GM19328 (cell line): Measurements from ENCODE around the gene FAM76A.
"Not testable (repeated sequence)": the region's sequence is repeated elsewhere in the genome, so short reads cannot be mapped to it uniquely, and the experiment has no call there.

Experiments used
- ATAC-seq: cut with Tn5 transposase; IDR thresholded peaks from one replicate; pipeline ENCODE4 v1.9.1; 2021; ENCODE audit warnings: mild to moderate bottlenecking, moderate library complexity; ENCODE audit not compliant: unreplicated experiment

Gene FAM76A

GRCh38 chr1:27774654-27775053 lies 48.9 kb downstream of the FAM76A start:
- no peak for ATAC-seq

DNA sequence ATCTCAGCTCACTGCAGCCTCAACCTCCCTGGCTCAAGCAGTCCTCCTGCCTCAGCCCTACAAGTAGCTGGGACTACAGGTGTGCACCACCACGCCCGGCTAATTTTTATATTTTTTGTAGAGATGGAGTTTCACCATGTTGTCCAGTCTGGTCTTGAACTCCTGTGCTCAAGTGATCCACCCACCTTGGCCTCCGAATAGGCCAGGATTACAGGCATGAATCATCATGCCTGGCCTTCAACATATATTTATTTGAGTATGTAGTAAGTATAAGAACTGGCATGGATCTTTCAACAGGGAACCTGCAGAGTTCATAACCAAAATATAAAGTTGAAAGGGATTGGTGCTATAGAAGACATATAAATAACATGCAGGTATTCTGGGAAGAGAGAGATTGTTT lies 49.6 kb downstream of the FAM76A start:
- not testable (repeated sequence) for ATAC-seq

GRCh38 chr1:27776276-27776675 lies 50.5 kb downstream of the FAM76A start:
- not testable (repeated sequence) for ATAC-seq

- no peak for ATAC-seq
Measured at GRCh38 chr1:27778056-27778455, 52.3 kb downstream of the FAM76A start.

GRCh38 chr1:27779122-27779521 lies 53.4 kb downstream of the FAM76A start:
- ATAC-seq, result no peak

DNA sequence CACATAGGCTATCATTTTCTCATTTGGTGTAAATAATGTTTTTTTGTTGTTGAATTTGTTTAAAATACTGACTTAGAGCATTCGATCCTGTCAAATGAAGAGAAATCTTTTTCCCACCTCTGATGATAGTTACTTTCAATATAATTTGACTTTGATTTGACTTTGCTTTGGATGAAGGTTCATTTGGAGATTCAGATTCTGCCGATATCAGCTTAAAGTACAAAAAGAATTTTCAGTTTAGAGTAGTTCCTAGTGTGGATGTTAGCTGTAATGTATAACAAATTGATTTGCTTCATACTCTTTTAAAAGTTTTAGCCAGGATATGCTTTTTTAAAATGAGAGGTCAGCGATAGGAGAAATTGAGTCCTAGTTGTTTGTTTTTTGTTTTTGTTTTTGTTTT lies 57.2 kb downstream of the FAM76A start:
- ATAC-seq, result no peak

- no peak for ATAC-seq
Measured at GRCh38 chr1:27784700-27785099, 58.9 kb downstream of the FAM76A start.

- no peak for ATAC-seq
Measured at GRCh38 chr1:27785781-27786455, 60.2 kb downstream of the FAM76A start.

DNA sequence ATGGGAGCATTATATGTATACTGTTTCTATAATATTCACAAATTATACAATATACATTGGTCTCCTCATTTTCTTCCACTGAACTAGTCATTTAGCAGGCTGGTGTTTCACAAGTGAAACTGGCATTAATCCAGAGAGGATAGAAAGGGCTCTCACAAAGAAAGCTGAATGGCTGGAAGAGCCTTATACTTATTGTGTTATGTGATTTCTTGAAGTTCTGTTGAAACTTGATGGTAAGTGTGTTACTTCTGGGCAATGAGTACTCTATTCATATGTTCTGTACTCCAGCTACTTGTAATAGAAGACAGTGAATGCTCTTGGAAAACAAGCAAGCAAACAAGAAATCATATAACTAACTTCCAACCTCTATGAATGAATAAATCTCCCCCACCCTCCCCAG lies 62.1 kb downstream of the FAM76A start:
- no peak for ATAC-seq

DNA sequence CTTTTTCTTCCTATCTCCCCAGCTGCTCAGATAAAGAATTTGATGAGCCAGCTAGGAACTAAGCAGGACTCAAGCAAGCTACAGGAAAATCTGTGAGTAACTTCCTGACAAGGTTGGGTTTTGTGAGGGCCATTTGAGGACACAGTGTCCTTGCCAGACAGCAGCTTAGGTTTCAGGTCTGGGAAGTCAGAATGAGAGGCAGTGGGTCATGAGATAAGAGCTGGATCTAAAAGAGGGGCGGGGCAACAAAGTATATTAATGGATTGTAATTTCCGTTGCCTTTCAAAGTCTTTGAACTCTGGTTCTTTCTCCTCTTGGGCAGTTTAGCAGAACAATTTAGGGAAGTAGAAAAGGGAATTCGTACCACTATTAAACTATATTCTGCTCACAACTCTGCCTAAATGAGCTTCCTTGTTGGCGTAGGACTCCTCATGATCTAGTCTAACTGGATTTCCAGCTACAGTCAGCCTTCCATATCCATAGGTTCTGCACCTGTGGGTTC lies 63.8 kb downstream of the FAM76A start:
- ATAC-seq, result no peak

- ATAC-seq, result not testable (repeated sequence)
Measured at GRCh38 chr1:27790270-27790669, 64.5 kb downstream of the FAM76A start.

- no peak for ATAC-seq
Measured at GRCh38 chr1:27795601-27796000, 69.8 kb downstream of the FAM76A start.

DNA sequence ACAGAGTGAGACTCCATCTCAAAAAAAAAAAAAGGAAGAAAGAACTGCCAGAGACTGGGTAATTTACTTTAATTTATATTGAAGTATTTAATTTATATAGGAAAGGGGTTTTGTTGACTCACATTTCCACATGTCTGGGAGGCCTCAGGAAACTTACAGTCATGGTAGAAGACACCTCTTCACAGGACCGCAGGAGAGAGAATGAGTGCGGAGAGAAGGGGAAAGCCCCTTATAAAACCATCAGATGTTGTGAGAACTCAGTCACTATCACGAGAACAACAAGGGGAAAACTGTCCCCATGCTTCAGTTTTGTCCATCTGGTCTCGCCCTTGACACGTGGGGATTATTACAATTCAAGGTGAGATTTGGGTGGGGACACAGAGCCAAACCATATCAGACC lies 79.0 kb downstream of the FAM76A start:
- ATAC-seq, result no peak

- ATAC-seq, result no peak
Measured at GRCh38 chr1:27806758-27807157, 81.0 kb downstream of the FAM76A start.

DNA sequence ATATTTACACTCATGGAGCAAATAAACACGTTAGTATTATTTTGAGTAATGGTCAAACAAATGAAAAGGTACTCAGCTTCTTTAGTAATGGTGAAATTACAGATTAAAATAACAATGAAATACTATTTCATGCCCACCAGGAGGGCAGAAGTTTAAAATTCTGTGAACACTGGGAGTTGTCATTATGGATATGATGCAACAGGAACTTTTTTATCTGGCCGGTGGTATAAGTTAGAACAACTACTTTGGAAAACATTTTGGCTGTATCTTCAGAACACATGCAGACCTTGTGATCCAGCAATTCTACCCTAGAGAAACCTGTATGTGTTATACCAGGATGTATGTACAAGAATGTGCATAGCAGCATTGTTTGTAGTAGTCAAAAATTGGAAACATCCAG lies 81.6 kb downstream of the FAM76A start:
- no peak for ATAC-seq

- not testable (repeated sequence) for ATAC-seq
Measured at GRCh38 chr1:27808131-27808530, 82.4 kb downstream of the FAM76A start.

- no peak for ATAC-seq
Measured at GRCh38 chr1:27809883-27810282, 84.1 kb downstream of the FAM76A start.

- ATAC-seq, result no peak
Measured at GRCh38 chr1:27811741-27812500, 86.2 kb downstream of the FAM76A start.
